PFSK-1 (cell line): Measurements from ENCODE around the gene SULT2B1.

Source experiments
- FOXP2 ChIP-seq: optimal IDR thresholded peaks from 2 replicates; pipeline ENCODE3; 2011; ENCODE audit warnings: borderline replicate concordance, control low read depth, inconsistent platforms; ENCODE audit not compliant: insufficient read depth; ENCODE audit errors: extremely low read length, extremely low read depth
- POLR2AphosphoS5 ChIP-seq: IDR thresholded peaks from 2 replicates; pipeline ENCODE4 v1.6.1; 2012; ENCODE audit warnings: low read depth, mild to moderate bottlenecking, control low read depth, low read length, moderate library complexity
- SIN3A ChIP-seq: IDR thresholded peaks from 2 replicates; pipeline ENCODE4 v1.6.1; 2012; ENCODE audit warnings: mild to moderate bottlenecking, low read length, moderate library complexity, borderline replicate concordance; ENCODE audit not compliant: insufficient read depth
- TAF1 ChIP-seq: IDR thresholded peaks from 2 replicates; pipeline ENCODE4 v1.6.1; 2012; ENCODE audit warnings: low read length, control low read depth, borderline replicate concordance; ENCODE audit not compliant: insufficient read depth
- TF ChIP-seq, protein P1 (sequence below), 2 experiments: IDR thresholded peaks; 2 replicates each; pipeline versions ENCODE4 v1.6.1 to v1.8.0; 2011 to 2012; ENCODE audit warnings: low read depth in 2 of 2, low read length in 2 of 2, control low read depth in 1 of 2, inconsistent platforms in 1 of 2, mild to moderate bottlenecking in 1 of 2, moderate library complexity in 1 of 2; ENCODE audit not compliant: insufficient read depth in 1 of 2

The SULT2B1 gene

GRCh38 chr19:48644355-48644754 is 92.4 kb downstream of the SULT2B1 start:
- TF ChIP-seq SIN3A = no peak
- TF ChIP-seq, protein P1, sequence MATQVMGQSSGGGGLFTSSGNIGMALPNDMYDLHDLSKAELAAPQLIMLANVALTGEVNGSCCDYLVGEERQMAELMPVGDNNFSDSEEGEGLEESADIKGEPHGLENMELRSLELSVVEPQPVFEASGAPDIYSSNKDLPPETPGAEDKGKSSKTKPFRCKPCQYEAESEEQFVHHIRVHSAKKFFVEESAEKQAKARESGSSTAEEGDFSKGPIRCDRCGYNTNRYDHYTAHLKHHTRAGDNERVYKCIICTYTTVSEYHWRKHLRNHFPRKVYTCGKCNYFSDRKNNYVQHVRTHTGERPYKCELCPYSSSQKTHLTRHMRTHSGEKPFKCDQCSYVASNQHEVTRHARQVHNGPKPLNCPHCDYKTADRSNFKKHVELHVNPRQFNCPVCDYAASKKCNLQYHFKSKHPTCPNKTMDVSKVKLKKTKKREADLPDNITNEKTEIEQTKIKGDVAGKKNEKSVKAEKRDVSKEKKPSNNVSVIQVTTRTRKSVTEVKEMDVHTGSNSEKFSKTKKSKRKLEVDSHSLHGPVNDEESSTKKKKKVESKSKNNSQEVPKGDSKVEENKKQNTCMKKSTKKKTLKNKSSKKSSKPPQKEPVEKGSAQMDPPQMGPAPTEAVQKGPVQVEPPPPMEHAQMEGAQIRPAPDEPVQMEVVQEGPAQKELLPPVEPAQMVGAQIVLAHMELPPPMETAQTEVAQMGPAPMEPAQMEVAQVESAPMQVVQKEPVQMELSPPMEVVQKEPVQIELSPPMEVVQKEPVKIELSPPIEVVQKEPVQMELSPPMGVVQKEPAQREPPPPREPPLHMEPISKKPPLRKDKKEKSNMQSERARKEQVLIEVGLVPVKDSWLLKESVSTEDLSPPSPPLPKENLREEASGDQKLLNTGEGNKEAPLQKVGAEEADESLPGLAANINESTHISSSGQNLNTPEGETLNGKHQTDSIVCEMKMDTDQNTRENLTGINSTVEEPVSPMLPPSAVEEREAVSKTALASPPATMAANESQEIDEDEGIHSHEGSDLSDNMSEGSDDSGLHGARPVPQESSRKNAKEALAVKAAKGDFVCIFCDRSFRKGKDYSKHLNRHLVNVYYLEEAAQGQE (IDR thresholded peaks at IDR 0.05; ENCODE audit: insufficient read depth in 1 of 2, low read depth in 2 of 2, low read length in 2 of 2) = no peak
- no peak for TF ChIP-seq POLR2AphosphoS5
- TF ChIP-seq FOXP2 = no peak
- TF ChIP-seq TAF1 = no peak

- TF ChIP-seq POLR2AphosphoS5 = no peak
- no peak for TF ChIP-seq SIN3A
- TF ChIP-seq, protein P1 (IDR thresholded peaks at IDR 0.05; ENCODE audit: insufficient read depth in 1 of 2, low read depth in 2 of 2, low read length in 2 of 2) = no peak
These were observed 93.1 kb downstream of the SULT2B1 start for GRCh38 chr19:48644839-48645619.

DNA sequence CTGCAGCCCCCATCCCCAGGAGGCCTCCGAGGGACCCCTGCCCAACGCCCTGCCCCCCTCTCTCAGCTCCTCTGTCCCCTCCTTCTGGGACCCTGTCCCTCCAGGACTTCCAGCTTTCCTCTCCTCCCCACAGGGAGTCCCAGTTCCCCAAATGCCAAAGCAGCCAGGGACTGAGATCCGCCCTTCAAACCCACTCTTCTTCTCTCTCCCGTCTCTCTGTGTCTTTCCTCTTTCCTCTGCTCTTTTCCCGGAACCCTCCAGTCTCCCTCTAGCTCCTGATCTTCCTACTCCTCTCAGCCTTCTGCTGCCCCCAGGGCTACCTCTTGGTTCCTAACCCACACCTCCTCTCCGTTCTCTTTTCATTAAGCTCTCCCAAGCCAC is 93.6 kb downstream of the SULT2B1 start:
- TF ChIP-seq SIN3A (no peak), POLR2AphosphoS5 (no peak), TAF1 (no peak)

DNA sequence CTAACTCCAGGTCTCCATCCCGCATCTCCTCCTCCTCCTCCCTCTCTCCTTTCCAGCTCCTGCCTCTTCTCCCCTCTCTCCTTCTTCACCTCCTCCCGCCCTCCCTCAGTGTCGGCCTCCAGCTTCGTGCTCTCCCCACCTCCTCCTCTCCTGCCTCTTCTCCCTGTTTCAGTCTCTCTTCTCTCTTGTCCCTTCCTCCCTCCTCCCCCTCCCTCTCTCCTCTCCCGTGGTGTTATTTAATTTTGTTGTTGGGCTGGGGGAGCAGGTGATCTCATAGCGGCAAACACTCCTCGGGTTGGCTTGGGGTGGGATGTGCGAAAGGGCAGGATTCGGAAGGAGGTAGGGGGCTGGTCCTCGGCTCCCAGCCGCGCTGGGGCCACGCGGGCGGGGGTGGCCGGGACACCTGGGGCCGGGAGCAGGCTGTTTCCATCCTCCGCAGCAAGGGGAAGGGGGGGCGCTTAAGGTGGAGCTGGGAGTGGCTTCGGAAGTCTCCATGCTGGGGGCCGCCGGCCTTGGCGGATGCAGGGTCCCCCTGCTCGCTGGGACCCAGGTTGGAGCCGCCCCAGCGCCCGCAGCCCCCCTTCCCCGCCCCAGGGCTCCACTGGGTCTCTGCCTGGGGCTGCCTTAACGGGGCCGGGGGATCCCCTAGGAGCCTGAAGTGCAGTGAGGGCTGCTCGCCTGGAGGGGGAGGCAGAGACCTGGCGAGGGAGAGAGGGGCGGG is 94.2 kb downstream of the SULT2B1 start, which contains the start of gene CA11:
TSS of gene CA11 (minus strand) at position 187 of the 721 bp plus-strand sequence. CDS start 555 bp downstream, outside the sequence.
- TF ChIP-seq FOXP2 (peak; percentile 66), SIN3A (no peak; the same call in 1 of the 2 replicates)

DNA sequence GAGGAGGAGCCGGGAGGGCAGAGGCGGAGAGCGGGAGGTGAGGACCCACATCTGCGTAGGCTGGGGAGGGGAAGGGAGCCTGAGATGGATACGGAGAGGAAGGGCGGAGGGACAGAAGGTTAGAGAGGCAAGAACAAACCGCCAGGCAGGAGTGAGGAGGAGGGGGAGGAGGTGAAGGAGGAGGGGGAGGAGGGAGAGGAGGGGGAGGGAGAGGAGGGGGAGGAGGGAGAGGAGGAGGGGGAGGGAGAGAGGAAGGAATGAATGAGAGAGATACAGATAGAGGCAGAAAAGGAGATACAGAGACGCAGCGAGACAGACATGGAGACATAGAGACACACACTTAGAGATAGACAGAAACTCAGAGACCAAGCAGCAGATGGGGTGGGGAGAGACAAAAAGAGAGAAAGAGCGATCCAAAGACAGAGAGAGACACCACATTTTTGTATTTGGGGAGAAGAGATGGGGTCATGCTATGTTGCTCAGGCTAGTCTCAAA is 94.8 kb downstream of the SULT2B1 start:
- TF ChIP-seq, protein P1 (IDR thresholded peaks at IDR 0.05; ENCODE audit: insufficient read depth in 1 of 2, low read depth in 2 of 2, low read length in 2 of 2) = no peak
- TF ChIP-seq FOXP2 = no peak
- no peak for TF ChIP-seq SIN3A
- no peak for TF ChIP-seq POLR2AphosphoS5
- no peak for TF ChIP-seq TAF1

GRCh38 chr19:48648134-48648533 is 96.2 kb downstream of the SULT2B1 start:
- TF ChIP-seq POLR2AphosphoS5 (no peak), SIN3A (no peak), FOXP2 (no peak), TAF1 (no peak)
